ENCODE measurements around the gene ZC3H12C. TPM values are rescaled to one million over a fixed set of nuclear protein-coding genes. Genes with fewer than 3 reads are reported as not detected.

ZC3H12C gene
- total RNA-seq, 2 experiments from 2014 or later, result not detected

DNA sequence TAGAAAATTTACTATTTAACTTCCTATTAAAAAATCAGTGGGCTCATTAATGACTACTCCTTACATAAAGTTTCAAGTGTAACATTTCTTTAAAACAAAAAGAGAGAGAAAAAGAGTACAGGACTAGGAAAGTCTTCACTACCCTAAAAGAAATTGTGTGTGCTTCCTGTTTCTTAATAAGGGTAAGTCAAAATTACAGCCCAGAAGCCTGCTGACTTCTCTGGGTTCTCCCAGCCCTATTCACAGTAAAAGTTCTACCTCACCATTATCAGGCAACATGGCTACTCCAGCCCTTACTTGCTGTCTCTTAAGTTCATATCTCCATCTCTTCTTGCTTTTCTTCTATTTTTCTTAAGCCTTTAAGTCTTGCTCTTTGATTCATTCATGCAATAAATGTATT lies 20.3 kb upstream of the ZC3H12C start:
- no TSS peak for BruUV-seq (replicated peaks)
- H3K79me2 ChIP-seq (ENCODE audit: insufficient read depth, low read depth, low read length), result no peaks in the 10 kb centered on the region
- no peaks in the 10 kb centered on the region for H3K9me3 ChIP-seq (ENCODE audit: low read length)
- no peaks in the 10 kb centered on the region for H3K4me1 ChIP-seq (ENCODE audit: insufficient read depth, low read length, poor library complexity, severe bottlenecking)
- no peak overlapping the region for H2AFZ ChIP-seq (ENCODE audit: low read length)
- H3K27ac ChIP-seq (ENCODE audit: low read depth, low read length, poor library complexity, severe bottlenecking), result no peak overlapping the region
- no peaks in the 10 kb centered on the region for H4K20me1 ChIP-seq (ENCODE audit: insufficient read depth, low read length)
- H3K36me3 ChIP-seq (ENCODE audit: insufficient read depth, low read length), result no peaks in the 10 kb centered on the region
- CTCF ChIA-PET (ENCODE audit: unreplicated experiment), result no interaction called here
- intact Hi-C loops (cut with micrococcal nuclease; ENCODE audit: unreplicated experiment), result no loop called here
- no peak overlapping the region for H3K4me2 ChIP-seq (ENCODE audit: low read length)
- no peaks in the 10 kb centered on the region for H3K9me2 ChIP-seq (ENCODE audit: insufficient read depth, low read length)
- no peak for DNase-seq (ENCODE audit: low spot score)
- POLR2A ChIA-PET, result interaction anchor here (0.8 to 1.1 kb wide), 2 partner anchors 13 to 44 kb away, joined by 3 to 4 read pairs; no protein-coding TSS in a partner anchor
- no peak for TF ChIP-seq EZH2phosphoT487 (IDR thresholded peaks at IDR 0.05; ENCODE audit: borderline replicate concordance, low read depth, low read length)
- TF ChIP-seq, protein P1, sequence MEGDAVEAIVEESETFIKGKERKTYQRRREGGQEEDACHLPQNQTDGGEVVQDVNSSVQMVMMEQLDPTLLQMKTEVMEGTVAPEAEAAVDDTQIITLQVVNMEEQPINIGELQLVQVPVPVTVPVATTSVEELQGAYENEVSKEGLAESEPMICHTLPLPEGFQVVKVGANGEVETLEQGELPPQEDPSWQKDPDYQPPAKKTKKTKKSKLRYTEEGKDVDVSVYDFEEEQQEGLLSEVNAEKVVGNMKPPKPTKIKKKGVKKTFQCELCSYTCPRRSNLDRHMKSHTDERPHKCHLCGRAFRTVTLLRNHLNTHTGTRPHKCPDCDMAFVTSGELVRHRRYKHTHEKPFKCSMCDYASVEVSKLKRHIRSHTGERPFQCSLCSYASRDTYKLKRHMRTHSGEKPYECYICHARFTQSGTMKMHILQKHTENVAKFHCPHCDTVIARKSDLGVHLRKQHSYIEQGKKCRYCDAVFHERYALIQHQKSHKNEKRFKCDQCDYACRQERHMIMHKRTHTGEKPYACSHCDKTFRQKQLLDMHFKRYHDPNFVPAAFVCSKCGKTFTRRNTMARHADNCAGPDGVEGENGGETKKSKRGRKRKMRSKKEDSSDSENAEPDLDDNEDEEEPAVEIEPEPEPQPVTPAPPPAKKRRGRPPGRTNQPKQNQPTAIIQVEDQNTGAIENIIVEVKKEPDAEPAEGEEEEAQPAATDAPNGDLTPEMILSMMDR (conservative IDR thresholded peaks at IDR 0.05; ENCODE audit: low read length), result no peak
- no peak overlapping the region for H3K4me3 ChIP-seq (ENCODE audit: low read depth, low read length, poor library complexity, severe bottlenecking)

DNA sequence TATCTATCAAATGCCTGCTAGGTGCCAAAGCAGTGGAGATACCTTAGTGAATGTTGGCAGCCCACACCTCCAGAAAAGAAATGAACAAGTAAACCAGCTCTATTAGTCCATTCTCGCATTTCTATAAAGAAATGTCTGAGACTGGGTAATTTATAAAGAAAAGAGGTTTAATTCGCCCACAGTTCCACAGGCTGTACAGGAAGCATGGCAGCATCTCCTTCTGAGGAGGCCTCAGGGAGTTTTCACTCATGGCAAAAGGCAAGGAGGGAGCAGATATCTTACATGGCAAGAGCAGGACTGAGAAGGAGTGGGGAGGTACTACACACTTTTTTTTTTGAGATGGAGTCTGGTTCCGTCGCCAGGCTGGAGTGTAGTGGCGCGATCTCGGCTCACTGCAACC lies 18.7 kb upstream of the ZC3H12C start:
- BruUV-seq (replicated peaks), result no TSS peak
- no peaks in the 10 kb centered on the region for H4K20me1 ChIP-seq (ENCODE audit: insufficient read depth, low read length)
- H3K79me2 ChIP-seq (ENCODE audit: insufficient read depth, low read depth, low read length), result no peaks in the 10 kb centered on the region
- ChIA-PET CTCF (ENCODE audit: unreplicated experiment) (no interaction called here), POLR2A (interaction anchor here (1.1 kb wide), 1 partner anchor 50 kb away, joined by 3 read pairs; no protein-coding TSS in a partner anchor)
- H3K9me2 ChIP-seq (ENCODE audit: insufficient read depth, low read length), result no peaks in the 10 kb centered on the region
- no peaks in the 10 kb centered on the region for H3K36me3 ChIP-seq (ENCODE audit: insufficient read depth, low read length)
- H2AFZ ChIP-seq (ENCODE audit: low read length), result no peak overlapping the region
- H3K4me2 ChIP-seq (ENCODE audit: low read length), result no peak overlapping the region
- intact Hi-C loops (cut with micrococcal nuclease; ENCODE audit: unreplicated experiment), result no loop called here
- H3K9me3 ChIP-seq (ENCODE audit: low read length), result no peaks in the 10 kb centered on the region
- H3K4me1 ChIP-seq (ENCODE audit: insufficient read depth, low read length, poor library complexity, severe bottlenecking), result no peaks in the 10 kb centered on the region
- TF ChIP-seq, protein P1 (conservative IDR thresholded peaks at IDR 0.05; ENCODE audit: low read length), result no peak
- no peak for TF ChIP-seq EZH2phosphoT487 (IDR thresholded peaks at IDR 0.05; ENCODE audit: borderline replicate concordance, low read depth, low read length)
- no peak for DNase-seq (ENCODE audit: low spot score)
- no peak overlapping the region for H3K27ac ChIP-seq (ENCODE audit: low read depth, low read length, poor library complexity, severe bottlenecking)
- no peak overlapping the region for H3K4me3 ChIP-seq (ENCODE audit: low read depth, low read length, poor library complexity, severe bottlenecking)

DNA sequence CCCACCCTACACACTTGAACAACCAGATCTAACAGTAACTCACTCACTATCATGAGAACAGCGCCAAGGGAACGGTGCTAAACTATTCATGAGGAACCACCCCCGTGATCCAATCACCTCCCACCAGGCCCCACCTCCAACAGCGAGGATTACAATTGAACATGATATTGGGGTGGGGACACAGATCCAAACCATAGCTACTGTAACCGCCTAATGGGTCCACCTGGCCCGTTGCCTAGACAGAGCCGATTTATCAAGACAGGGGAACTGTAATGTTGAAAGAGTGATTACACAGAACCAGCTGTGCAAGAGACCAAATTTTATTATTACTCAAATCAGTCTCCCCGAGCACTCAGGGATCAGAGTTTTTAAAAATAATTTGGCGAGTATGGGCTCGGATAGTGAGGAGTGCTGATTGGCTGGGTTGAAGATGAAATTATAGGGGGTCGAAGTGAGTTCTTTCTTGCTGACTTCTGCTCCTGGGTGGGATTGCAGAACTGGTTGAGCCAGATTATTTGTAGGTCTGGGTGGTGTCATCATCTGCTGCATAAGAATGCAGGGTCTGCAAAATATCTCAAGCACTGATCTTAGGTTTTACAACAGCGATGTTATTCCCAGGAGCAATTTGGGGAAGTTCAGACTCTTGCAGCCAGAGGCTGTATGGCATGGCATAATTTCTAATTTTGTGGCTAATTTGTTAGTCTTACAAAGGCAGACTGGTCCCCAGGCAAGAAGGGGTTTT lies 17.9 kb upstream of the ZC3H12C start:
- no peaks in the 10 kb centered on the region for H3K36me3 ChIP-seq (ENCODE audit: insufficient read depth, low read length)
- TF ChIP-seq, protein P1 (conservative IDR thresholded peaks at IDR 0.05; ENCODE audit: low read length), result no peak
- TF ChIP-seq EZH2phosphoT487 (IDR thresholded peaks at IDR 0.05; ENCODE audit: borderline replicate concordance, low read depth, low read length), result no peak
- no peak overlapping the region for H2AFZ ChIP-seq (ENCODE audit: low read length)
- H3K4me1 ChIP-seq (ENCODE audit: insufficient read depth, low read length, poor library complexity, severe bottlenecking), result no peaks in the 10 kb centered on the region
- no peak overlapping the region for H3K4me3 ChIP-seq (ENCODE audit: low read depth, low read length, poor library complexity, severe bottlenecking)
- CTCF ChIA-PET (ENCODE audit: unreplicated experiment), result no interaction called here
- no peaks in the 10 kb centered on the region for H3K79me2 ChIP-seq (ENCODE audit: insufficient read depth, low read depth, low read length)
- H4K20me1 ChIP-seq (ENCODE audit: insufficient read depth, low read length), result no peaks in the 10 kb centered on the region
- POLR2A ChIA-PET, result interaction anchor here (0.6 kb wide), 2 partner anchors 12 to 253 kb away, joined by 3 read pairs; no protein-coding TSS in a partner anchor
- no TSS peak for BruUV-seq (replicated peaks)
- H3K4me2 ChIP-seq (ENCODE audit: low read length), result no peak overlapping the region
- H3K27ac ChIP-seq (ENCODE audit: low read depth, low read length, poor library complexity, severe bottlenecking), result no peak overlapping the region
- no peak for DNase-seq (ENCODE audit: low spot score)
- intact Hi-C loops (cut with micrococcal nuclease; ENCODE audit: unreplicated experiment), result no loop called here
- H3K9me3 ChIP-seq (ENCODE audit: low read length), result no peaks in the 10 kb centered on the region
- H3K9me2 ChIP-seq (ENCODE audit: insufficient read depth, low read length), result no peaks in the 10 kb centered on the region
